ELF-1 (cell line): ENCODE data around the gene GMDS.
"Not testable (repeated sequence)": the region's sequence is repeated elsewhere in the genome, so short reads cannot be mapped to it uniquely, and the experiment has no call there.

Experiments
- DNase-seq: peaks from one replicate; pipeline ENCODE4 v3.0.0-alpha.2; 2016; ENCODE audit warnings: low read depth, low spot score

The GMDS gene

DNA sequence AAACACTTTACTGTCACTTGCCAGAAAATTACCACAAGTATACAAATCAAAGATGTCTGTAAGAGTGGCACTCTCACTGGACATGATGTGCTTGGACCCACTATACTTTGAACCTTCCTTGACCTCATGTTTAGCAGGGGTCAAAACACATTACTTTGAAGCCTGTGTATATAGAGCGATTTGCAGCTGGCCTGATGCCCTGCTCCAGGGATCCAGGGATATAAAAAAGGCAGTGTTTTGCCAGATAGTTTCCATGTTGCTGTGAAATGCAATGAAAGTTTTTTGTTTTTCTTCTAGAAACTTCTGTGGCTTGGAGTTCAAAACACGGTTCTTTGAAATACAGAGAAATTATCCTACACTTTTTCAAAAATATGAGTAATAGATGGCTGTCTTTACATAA, 470.0 kb downstream of the GMDS start:
- DNase-seq = no peak

DNA sequence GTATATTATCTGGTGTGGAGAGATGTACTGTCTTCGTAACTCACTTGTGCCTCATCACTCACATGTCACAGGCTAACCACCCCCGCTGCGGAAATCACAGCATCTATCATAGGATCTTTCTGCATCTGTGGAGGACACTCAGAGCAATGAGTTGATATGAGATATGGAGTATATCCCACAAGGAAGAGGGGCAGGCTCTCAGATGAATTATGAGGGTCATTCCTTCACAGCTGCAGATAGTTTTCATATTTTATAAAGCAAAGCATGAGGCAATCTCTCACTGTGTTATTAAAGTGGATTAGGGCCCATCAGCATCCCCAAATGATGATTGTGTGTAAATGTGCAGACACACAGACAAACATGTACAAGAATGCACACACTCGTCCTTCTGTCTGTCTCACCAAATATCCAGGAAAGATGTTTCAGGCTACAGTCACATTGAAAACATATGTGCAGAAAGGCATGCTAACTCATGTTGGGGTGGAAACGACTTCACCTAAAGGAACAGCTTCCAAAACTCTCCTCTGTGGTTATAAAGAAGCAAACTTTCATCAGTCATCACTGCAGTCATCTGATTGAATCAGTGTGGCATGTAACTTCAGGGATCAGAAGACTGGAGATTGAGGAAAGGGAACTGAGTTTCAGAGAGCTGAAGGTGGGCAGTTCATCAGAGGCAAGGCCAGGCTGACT, 471.0 kb downstream of the GMDS start:
- no peak for DNase-seq

DNA sequence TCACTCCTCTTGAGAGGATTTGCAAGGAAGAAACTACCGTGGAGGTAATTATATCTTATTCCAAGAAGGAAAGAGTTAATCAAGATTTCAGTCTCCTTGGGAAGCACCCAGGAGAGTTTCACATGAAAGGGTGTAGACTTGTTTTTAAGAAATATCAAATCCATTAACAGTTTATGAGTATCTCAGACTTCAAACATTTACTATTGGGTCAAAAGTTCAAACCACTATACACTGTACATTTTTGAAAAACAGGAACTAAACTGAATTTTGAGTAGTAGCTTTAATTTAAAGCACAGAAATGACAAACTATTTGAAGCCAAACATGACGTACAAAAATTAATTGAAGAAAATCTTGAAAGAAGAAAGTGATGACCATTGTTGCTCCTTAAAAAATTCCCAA, 471.7 kb downstream of the GMDS start:
- DNase-seq = no peak

DNA sequence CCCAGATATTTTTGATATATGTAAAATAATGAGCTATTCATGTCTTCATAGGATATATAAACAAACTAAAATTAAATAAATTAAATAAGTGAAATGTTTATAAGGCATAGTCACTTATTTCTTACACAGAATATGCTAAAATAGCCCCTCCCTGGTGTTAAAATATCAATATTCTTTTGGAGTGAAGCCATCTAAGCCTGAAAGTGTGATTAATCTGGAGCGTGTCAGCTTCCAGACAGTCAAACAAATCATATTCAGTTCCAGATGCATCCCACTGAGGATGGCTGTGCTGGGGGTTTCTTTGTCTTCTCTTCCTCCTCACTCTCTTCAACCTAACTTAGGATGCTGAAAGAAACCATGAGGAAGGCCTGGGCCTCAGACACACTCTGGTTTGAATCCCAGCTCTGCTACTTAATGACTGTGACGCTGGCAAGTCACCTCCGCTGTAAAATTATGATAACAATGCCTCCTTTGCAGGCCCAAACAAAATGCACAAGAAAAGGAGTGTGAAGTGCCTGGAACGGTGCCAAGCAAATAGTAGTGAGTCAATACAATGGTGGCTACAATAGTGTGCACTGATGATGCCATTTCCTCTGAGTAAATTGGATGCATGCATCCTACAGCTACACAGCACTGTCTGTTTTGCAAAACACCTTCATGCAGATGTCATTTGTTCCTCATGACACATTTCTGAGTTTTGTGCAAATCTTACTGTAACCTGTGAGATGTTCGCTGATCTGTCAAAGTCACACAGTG, 474.3 kb downstream of the GMDS start:
- DNase-seq = no peak

DNA sequence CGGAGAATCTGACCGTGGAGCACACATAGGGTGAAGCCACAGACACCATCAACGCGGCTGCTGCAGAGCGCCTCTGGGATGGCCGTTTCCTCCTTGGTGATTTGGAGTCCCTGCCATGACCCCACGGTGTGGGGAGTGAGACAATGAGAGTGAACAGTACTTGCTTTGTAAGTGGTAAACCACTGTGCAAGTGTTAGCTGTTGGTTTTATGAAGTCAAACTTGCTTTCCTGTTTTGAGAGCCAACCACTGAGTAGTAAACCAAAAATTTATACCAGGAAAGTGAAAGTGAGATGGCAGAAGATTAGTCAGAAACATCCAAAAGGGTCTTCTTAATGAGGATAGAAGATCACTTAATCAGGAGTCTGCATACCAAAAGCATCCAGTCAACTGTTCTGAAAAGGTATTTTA, 475.0 kb downstream of the GMDS start:
- DNase-seq = no peak

DNA sequence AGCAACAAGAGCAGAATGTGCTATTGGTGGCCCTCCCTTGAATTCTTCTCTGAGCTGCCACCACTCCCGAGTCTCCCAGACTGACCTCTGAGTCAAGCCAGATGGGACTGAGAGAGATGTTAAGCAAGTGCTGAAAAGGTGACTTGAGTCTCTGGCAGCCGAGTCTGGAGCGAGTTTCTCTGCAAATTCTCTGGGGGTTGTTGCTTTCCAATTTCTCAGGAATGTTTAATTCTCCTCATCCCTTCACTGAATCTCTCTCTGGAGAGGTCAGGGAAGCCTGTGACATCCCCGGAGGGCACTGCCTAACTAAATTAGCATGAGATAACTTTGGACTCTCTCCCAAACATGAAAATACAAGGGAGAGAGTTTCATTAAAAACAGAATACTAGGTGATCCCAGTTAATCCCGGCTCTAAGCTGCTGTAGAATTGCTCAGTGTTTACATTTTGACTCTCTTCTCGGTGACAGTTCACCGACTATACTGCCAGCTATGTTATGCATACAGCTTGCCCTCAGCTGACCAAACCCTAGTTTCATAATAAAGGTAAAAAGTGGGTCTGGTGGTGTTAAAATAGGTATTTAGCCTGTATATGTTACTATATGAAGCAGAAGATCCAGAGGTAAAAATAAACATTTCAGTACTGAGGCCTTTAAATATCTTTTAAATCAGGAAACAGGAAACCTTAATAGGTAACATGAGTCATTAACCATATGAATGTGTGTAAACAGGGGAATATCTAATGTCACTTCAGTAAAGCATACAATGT, 477.7 kb downstream of the GMDS start:
- DNase-seq = peak; percentile 79

DNA sequence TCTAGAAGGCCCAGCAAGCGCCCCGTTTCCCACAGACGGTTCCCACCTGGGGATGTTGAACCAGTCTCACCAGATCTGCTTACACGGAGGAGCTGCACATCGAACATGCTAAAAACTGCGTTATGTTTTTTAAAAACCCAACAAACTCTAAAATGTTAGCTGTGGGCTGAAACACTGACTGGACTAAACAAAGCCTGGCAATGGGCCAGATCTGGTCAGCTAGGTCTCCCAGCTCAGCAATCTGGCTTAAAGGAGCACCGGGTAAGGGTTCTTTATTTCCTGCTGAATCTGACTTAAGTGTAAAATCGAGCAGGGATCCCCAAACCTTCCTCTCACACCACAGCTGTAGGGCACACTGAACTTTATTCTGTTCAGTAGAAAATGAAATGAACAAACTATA, 478.8 kb downstream of the GMDS start:
- DNase-seq = no peak

DNA sequence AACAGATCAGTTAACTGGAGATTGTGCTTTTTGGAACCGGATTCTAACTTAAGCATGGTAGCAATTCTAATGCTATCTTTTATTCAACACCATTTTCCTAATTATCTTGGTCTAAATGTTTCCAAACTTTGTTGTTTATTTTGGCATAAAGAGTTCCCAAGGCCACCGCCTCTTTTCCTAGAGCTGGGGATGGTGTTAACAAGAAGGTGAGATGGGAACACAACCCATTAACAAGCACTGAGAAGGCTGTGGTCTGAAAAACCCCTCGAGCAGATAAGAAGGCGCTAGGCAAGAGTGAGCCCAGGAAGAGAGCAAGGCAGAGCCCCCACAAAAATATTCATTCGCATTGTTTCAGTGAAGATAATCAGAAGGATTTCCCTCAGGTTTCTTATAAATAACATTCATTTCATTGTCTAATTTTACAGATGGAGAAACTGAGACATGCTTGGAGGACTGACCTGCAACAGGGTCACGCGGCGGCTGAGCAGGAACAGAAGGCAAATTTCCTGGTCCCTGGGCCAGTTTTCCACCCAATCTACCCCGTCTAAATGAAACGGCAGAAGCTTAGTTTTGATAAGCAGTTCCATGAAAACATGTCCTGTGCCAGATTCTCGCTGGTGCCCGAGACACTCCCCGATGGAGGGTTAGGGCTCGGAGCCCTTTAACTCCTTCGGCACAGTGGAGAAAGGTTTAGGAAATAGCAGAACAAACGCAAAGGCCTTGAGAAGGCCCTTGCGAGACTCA, 480.1 kb downstream of the GMDS start:
- no peak for DNase-seq

DNA sequence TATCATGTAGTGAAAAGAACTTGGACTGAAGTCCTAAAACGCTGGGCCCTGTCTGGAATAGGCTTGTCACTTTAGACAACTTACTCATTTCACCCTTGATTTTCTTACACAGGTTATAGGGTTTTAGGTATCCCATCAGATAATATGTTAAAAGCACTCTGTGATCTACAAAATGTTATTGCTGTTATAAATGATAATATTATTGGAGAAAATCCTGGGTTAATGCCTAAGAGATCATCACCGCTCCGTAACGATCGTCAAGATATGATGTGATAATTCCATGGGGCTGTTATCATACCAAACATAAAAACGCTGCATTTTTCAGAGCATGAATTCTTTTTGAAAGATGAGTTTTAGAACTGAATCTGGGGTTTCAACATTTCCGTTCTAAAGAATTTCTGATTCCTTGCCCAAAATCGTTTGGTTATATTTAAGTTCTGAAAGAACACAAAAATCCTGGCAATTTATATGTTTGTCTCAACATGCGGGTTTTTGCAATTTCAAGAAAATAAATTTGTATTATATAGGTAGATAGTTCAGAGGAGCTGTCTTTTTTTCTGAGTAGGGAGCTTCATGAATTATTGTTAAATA, 480.9 kb downstream of the GMDS start:
- no peak for DNase-seq

DNA sequence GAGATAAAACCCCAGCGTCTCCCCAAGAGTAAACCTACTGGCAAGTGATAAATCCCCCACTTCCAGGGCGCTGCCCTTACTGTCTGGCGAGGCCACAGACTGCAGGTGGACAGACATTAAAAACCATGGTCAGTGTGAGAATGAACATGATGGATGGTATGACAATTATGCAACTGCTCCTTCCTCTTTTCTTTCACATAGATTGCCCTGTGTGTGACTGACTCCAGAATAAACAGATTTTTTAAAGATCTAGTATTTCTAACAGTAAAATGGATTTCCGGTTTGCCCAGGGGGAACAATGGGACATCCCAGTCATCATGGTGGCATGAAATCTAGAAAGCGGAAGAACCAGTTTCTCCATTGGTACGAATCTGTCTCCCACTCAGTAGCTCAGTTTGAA, 482.0 kb downstream of the GMDS start:
- DNase-seq = no peak

DNA sequence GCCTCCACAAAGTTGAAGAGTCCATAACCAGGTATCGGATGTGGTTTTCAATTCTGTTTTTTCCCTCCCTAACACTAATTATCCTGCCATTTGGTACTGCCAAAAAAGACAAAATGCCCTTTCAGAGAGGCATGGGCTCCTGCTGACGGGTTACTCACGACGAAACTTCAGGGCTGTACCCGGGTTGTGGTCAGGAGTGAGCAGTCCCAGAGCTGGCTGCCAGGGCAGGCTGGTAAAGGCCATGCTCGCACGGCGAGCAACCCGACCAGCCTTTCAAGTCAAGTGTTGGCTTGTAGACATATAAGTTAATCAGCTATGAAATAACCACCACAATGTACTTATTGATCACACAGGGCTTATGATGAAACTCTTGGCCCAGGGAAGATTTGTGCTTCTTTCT, 483.2 kb downstream of the GMDS start:
- DNase-seq = no peak

DNA sequence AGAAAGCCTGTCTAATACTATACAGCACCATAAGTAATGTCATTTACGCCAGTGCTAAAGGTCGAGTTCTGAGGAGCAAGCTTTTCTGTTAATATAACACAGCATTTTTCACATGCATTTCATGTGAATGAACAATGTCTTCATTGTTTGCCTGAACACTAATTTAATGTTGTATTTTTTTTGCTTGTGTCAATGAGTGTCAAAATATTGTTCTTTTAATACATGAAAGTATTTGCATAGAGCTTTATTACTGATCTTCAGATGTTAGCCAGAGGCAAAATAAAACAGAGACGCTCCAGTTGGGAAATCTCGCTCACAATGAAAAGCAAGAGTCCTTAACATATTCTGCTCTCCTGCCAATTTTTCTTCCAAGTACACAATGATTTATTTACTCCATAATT, 483.9 kb downstream of the GMDS start:
- no peak for DNase-seq

DNA sequence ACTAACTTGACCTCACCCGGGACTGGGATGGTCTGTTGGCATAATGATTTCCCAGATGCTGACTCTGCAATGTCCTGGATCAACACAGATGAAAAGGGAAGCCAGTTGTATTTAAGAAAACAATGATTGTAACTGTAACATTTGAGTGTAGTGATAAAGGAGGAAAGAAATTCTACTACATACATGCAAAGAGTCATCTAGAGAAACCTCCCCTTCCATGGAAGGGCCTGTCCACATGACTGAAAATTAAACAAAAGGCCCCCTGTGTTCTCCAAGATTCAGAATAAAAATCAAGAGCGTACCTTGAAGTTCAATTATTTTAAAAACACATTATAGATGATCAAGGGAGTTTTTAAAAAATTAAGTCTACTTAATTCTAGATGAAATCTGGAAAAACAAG, 484.5 kb downstream of the GMDS start:
- no peak for DNase-seq

DNA sequence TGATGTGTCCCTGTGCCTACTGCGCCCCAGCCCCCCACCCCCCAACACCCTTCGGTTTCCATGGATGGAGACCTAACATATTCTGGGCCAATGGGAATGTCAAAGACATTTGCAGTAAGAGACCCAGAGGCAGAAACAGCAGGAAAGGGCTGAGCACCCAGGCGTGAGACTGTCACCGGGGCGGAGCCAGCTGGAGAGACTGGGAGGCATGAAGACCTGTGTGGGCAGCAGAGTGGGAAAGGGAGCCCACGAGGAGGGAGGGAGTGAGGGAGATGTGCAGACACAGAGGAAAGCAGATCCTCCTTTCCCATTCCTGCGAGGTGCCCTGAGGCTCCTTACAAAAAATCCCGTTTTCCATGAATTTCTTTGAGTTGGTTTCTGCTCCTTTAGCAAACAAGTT, 485.5 kb downstream of the GMDS start:
- no peak for DNase-seq

DNA sequence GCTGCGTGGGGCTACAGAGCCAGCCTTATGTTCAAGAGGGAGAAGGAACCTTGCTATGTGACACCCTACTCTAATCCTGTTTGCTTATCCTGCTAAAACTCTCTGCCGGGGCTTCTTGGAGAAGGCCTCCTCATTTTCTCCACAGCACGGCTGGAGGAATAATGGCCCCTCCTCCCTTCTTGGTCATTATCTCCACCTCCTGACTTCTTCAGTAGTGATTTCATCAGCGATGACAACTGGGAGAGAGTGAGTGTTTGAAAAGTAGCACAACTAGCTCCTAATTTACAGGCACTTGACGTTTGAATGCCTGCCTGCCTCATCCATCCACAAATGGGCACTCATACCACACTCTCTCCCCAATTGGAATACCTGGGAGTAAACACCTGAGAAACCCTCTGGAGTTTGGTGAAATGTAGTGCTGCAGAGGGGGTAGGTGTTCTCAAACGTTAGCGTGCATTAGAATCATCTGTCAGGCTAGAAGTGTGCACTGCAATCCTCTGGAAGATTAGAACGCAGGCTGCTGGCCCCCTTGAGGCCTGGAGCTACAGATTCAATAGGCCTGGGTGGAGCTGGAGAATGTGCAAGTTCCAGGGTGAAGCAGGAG, 487.2 kb downstream of the GMDS start:
- no peak for DNase-seq

DNA sequence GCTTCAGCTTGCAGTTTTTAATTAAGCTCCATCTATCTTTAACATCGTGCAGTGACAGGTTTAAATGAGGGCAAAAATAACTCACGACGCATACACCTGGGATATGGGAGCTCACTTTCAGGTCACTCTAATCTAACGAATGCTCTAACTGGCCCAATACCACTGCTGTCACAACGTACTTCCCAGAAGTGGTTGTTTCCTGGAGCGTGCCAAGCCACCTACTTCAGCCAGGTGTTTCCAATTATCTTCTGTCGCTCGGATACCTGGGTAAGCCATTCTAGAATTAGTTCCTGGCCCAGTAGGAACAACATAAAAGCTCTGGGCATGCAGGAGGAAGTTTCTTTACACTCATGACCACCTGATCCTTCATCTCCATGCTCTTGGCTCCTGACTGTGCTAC, 488.3 kb downstream of the GMDS start:
- no peak for DNase-seq

DNA sequence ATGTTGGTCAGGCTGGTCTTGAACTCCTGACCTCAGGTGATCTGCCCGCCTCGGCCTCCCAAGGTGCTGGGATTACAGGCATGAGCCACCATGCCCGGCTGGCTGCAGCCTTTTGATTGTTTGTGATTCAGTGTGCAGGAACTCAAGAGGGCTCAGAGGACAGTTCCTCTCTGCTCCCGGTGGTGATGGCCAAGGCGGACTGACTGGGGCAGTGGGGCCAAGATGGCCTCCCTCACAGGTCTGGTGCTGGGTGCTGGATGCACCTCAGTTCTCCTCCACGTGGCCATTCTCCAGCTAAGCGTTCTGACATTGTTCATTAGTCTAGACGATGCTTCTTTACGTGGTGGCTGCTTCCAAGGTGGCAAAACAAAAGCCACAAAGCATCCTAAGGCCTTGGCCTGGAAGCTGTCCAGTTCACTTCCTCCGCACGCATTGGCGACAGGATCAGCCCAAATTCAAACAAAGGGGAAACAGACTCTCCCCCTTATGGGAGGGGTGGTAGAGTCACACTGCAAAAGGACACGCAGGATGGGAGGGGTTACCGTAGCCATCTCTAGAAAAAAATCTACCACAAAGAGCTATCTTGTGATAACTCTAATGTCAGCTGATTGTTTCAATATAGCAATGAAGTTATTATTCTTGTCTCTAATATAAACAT, 488.8 kb downstream of the GMDS start:
- no peak for DNase-seq

DNA sequence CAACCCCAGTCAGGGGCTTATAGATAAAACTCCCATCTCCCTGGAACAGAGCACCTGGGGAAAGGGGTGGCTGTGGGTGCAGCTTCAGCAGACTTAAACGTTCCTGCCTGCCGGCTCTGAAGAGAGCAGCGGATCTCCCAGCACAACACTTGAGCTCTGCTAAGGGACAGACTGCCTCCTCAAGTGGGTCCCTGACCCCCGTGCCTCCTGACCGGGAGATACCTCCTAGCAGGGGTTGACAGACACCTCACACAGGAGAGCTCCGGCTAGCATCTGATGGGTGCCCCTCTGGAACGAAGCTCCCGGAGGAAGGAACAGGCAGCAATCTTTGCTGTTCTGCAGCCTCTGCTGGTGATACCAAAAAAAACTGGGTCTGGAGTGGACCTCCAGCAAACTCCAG, 494.3 kb downstream of the GMDS start:
- DNase-seq = not testable (repeated sequence)

DNA sequence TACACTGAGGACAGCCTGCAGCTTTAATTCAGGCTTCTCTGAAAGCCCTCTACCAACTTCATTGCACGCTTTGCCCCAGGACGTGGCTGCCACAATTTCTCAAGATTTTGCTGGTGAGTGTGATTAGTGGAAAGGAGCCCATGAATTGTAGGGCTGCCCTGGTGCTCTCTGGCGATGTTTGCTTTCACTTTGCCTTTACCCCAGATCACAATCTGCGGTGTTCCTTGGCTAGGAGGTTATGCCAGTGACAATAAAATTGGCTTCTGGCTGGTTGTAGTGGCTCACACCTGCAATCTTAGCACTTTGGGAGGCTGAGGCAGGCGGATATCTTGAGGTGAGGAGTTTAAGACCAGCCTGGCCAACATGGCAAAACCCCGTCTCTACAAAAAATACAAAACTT, 496.4 kb downstream of the GMDS start:
- no peak for DNase-seq

DNA sequence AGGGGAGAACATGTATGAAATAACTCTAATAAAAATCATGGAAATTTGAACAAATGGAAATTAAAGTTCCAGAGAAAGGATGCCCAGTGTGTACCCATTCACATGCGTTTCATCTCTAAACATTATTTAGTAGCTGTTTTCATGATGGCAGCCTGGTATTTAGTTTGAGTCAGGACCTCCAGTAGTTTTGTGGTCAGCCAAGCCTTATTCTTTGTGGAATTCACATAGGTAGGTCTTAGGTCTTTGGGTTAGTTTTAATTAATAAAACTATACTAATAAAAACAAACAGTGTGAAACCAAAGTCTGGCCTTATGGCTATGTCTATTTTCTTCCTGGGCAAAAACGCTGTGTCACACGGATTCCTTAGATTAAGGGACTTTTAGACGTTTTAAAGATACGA, 497.9 kb downstream of the GMDS start:
- DNase-seq = no peak

DNA sequence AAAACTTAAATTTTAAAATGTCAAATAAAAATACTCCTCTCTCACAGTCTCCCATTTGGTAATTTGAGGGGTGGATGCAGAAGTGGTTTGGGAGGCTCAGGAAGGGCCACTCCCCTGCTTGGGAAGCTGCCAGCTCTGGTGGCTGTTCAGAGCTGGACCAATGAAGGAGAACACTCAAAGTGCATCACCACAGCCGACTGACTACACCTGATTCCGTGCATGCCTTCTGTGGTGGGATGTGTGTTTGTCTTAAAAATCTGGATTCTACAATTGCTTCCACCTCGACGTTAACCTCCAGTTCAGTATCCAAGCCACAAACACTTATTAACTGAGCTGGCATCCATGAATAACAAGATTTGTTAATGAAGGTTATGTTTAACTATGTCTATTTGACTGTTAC, 498.4 kb downstream of the GMDS start:
- no peak for DNase-seq
